Psoas muscle (tissue), 8 donors: ENCODE data around the gene DNMBP. TPM values are rescaled to one million over a fixed set of nuclear protein-coding genes. Genes with fewer than 3 reads are reported as not detected.

Experiments used
- ATAC-seq, 4 donors: fragments of 200-7000 bp; cut with Tn5 transposase; one replicate each; pipeline ENCODE4 v1.9.1; 2020; ENCODE audit warnings: moderate library complexity in 3 of 4, mild to moderate bottlenecking in 2 of 4
- DNase-seq, 2 donors: peaks; one replicate each; pipeline ENCODE4 v3.0.0-alpha.2; 2020
- H3K27ac ChIP-seq: fragments of 200-600 bp; one replicate; pipeline ENCODE4 v1.8.0; 2022
- H3K27me3 ChIP-seq, 3 donors: fragments of 200-600 bp in 1 of 3; one replicate each; pipeline versions ENCODE4 v1.6.1 to v1.8.0; 2013 to 2022; ENCODE audit warnings: low read length in 2 of 3, mild to moderate bottlenecking in 2 of 3, moderate library complexity in 1 of 3; ENCODE audit not compliant: insufficient read depth in 3 of 3
- H3K36me3 ChIP-seq, 2 donors: fragments of 200-600 bp in 1 of 2; one replicate each; pipeline versions ENCODE4 v1.6.1 to v1.8.0; 2013 to 2022; ENCODE audit warnings: low read depth in 1 of 2, mild to moderate bottlenecking in 1 of 2, moderate library complexity in 1 of 2; ENCODE audit not compliant: insufficient read depth in 1 of 2
- H3K4me1 ChIP-seq: fragments of 200-600 bp; one replicate; pipeline ENCODE4 v1.8.0; 2022
- H3K4me3 ChIP-seq: fragments of 200-600 bp; one replicate; pipeline ENCODE4 v1.8.0; 2022; ENCODE audit warnings: mild to moderate bottlenecking
- H3K9me3 ChIP-seq: fragments of 200-600 bp; one replicate; pipeline ENCODE4 v1.8.0; 2022
- CTCF ChIP-seq: fragments of 200-600 bp; IDR thresholded peaks from one replicate; pipeline ENCODE4 v1.8.0; 2022; ENCODE audit warnings: antibody characterized with exemption
- whole genome bisulfite sequencing, 3 donors: extraction: QIAGEN DNeasy Blood & Tissue Kit; methylation state at CpG; one replicate each; pipeline versions ENCODE4 v1.1.6 to v1.1.7; 2013; 5-methylcytosine and 5-hydroxymethylcytosine counted together
- intact Hi-C, 2 donors: fragments of 100-400 bp; cut with DNase I; formaldehyde crosslinking; loops; one replicate each; pipeline versions ENCODE4 v1.11.0 to v1.14.2; 2022
- polyA plus RNA-seq, 3 donors: library from polyadenylated mRNA; stranded (reverse); fragments of 200-250 nt; gene quantifications; one replicate each; pipeline ENCODE4 v1.2.3, GENCODE V29; 2013
- total RNA-seq, 4 donors: library from RNA; stranded (reverse); fragmentation: NEBNext Ultra II Directional in 2 of 4; extraction: Animal tissue kit (Norgen Biotek cat#: 25700) in 2 of 4; gene quantifications; one replicate each; pipeline versions ENCODE4 v1.2.1 to v1.2.4, GENCODE V29; 2021 to 2023
- donor health status: healthy with polysubstance abuse.
- donor health status: DM: no; HTN: no; CAD: no; lungs with moderate emphysema.
- donor health status: Bipolar disorder and iron deficiency.
- donor health status: healthy.
- donor health status: DM: yes; HTN: yes; CAD: no.
- donor health status: DM: no; HTN: no; CAD: no.
- donor health status: DM: no; HTN: no; CAD: no.
- donor health status: DM: yes; HTN: yes; CAD: no.

Gene DNMBP
- total and polyA plus RNA-seq, 7 donors = 6.2 to 16.9 (median 11.0) TPM

- TF ChIP-seq CTCF = no peak
- no peaks in the 10 kb centered on the region for H3K27me3 ChIP-seq
- intact Hi-C loops = no loop called here
Measured at GRCh38 chr10:99858849-99859248, 150.9 kb downstream of the DNMBP start.

GRCh38 chr10:99855479-99856071 lies 154.2 kb downstream of the DNMBP start:
- Histone ChIP-seq H3K4me3 (no peak overlapping the region), H3K9me3 (no peaks in the 10 kb centered on the region), H3K36me3 (peaks cover 0 to 26% of the 10 kb centered on the region in 2 donors), H3K4me1 (no peaks in the 10 kb centered on the region), H3K27ac (no peak overlapping the region), H3K27me3 (no peaks in the 10 kb centered on the region)
- 86 to 93% (median 91%) methylated on average over 8 of the region's 8 CpGs for WGBS, 3 donors
- TF ChIP-seq CTCF = no peak
- intact Hi-C loops = no loop called here
- ATAC-seq = no peak
- DNase-seq = no peak

More at GRCh38 chr10:99858849-99859248, 150.9 kb downstream of the DNMBP start:
- H3K9me3 ChIP-seq = no peaks in the 10 kb centered on the region
- no peaks in the 10 kb centered on the region for H3K36me3 ChIP-seq
- H3K4me3 ChIP-seq = no peak overlapping the region
- ATAC-seq (no peak), DNase-seq (no peak)
- WGBS, 3 donors = 50 to 63% (median 51%) methylated on average over 8 of the region's 8 CpGs
- H3K27ac ChIP-seq = no peak overlapping the region
- no peaks in the 10 kb centered on the region for H3K4me1 ChIP-seq

- no peaks in the 10 kb centered on the region for H3K27me3 ChIP-seq
- no peaks in the 10 kb centered on the region for H3K4me1 ChIP-seq
- ATAC-seq (no peak), DNase-seq (no peak)
- intact Hi-C loops = no loop called here
- peaks cover 0 to 33% of the 10 kb centered on the region in 2 donors for H3K36me3 ChIP-seq
- TF ChIP-seq CTCF = peak; percentile 20
- WGBS, 3 donors = 46 to 59% (median 49%) methylated on average over 6 of the region's 6 CpGs
- no peak overlapping the region for H3K4me3 ChIP-seq
- no peaks in the 10 kb centered on the region for H3K9me3 ChIP-seq
- H3K27ac ChIP-seq = no peak overlapping the region
Measured at GRCh38 chr10:99854860-99855259, 154.9 kb downstream of the DNMBP start.

GRCh38 chr10:99853655-99854054 lies 156.1 kb downstream of the DNMBP start:
- DNase-seq = no peak
- H3K9me3 ChIP-seq = no peaks in the 10 kb centered on the region
- peaks cover 0 to 42% of the 10 kb centered on the region in 2 donors for H3K36me3 ChIP-seq
- H3K27me3 ChIP-seq = no peaks in the 10 kb centered on the region
- intact Hi-C loops = no loop called here
- WGBS, 3 donors = 84 to 96% (median 90%) methylated on average over 3 of the region's 3 CpGs
- ATAC-seq = no peak
- H3K4me3 ChIP-seq = no peak overlapping the region
- H3K4me1 ChIP-seq = no peaks in the 10 kb centered on the region
- TF ChIP-seq CTCF = no peak
- no peak overlapping the region for H3K27ac ChIP-seq
